Spleen (tissue), 3 donors: ENCODE data around the gene PGLYRP4.

ENCODE experiments used
- POLR2A ChIP-seq, 3 donors: fragments of 450-650 bp; IDR thresholded peaks; one replicate each; pipeline ENCODE4 v1.5.1; 2017; ENCODE audit warnings: antibody characterized with exemption in 3 of 3, mild to moderate bottlenecking in 1 of 3
- POLR2AphosphoS5 ChIP-seq, 3 donors: sonication (generic); formaldehyde crosslinking; IDR thresholded peaks; one replicate each; pipeline ENCODE4 v1.5.1; 2017; ENCODE audit warnings: antibody characterized with exemption in 3 of 3

DNA sequence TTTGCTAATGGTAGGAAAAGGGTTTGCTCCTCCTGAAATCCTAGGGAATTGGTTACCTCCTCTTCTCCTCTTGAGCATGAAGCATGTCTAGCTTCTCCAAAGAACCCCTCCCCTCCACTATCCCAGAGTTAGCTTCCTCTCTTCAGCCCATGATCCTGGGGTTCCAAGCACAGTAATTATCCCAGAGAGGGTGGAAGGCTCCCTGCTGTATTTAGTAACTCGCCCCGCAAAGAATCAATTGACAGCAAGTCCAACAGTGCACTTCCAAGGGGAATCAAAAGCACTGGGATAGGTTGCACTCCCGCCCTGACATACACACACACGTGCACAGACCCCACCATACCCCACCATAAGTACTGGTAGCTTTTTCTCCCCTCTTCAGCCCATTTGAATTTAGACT, 39.1 kb upstream of the PGLYRP4 start:
- no peak for TF ChIP-seq POLR2A (IDR thresholded peaks at IDR 0.05)
- no peak for TF ChIP-seq POLR2AphosphoS5 (IDR thresholded peaks at IDR 0.05)
